Ovary (tissue), 9 donors: Measurements from ENCODE around the gene ZNF213. TPM values are rescaled to one million over a fixed set of nuclear protein-coding genes. Genes with fewer than 3 reads are reported as not detected.
"Not testable (repeated sequence)": the region's sequence is repeated elsewhere in the genome, so short reads cannot be mapped to it uniquely, and the experiment has no call there.

Experiments used
- DNase-seq, 5 donors: peaks; one replicate each; pipeline ENCODE4 v3.0.0-alpha.2; 2019 to 2020
- H3K27ac ChIP-seq, 2 donors: fragments of 200-600 bp; one replicate each; pipeline versions ENCODE4 v1.5.1 to v1.8.0; 2019 to 2022
- H3K27me3 ChIP-seq: fragments of 200-600 bp; one replicate; pipeline ENCODE4 v1.8.0; 2022
- H3K36me3 ChIP-seq: fragments of 200-600 bp; sonication (generic); one replicate; pipeline ENCODE4 v1.5.1; 2019
- H3K4me1 ChIP-seq: one replicate; pipeline ENCODE4 v1.8.1; 2013; ENCODE audit warnings: mild to moderate bottlenecking, moderate library complexity; ENCODE audit not compliant: insufficient read depth
- H3K4me3 ChIP-seq: fragments of 200-600 bp; sonication (generic); one replicate; pipeline ENCODE4 v1.5.1; 2017
- H3K9me3 ChIP-seq, 2 donors: fragments of 200-600 bp in 1 of 2; sonication (generic) in 1 of 2; one replicate each; pipeline versions ENCODE4 v1.5.1 to v1.8.1; 2013 to 2019; ENCODE audit warnings: mild to moderate bottlenecking in 1 of 2, moderate library complexity in 1 of 2
- CTCF ChIP-seq, 3 donors: fragments of 450-650 bp in 2 of 3; fragments of 200-600 bp in 1 of 3; IDR thresholded peaks; one replicate each; pipeline versions ENCODE4 v1.5.1 to v1.8.0; 2016 to 2022; ENCODE audit warnings: antibody characterized with exemption in 3 of 3, mild to moderate bottlenecking in 1 of 3
- EP300 ChIP-seq: sonication (generic); formaldehyde crosslinking; IDR thresholded peaks from one replicate; pipeline ENCODE4 v1.6.1; 2017; ENCODE audit warnings: antibody characterized with exemption
- POLR2A ChIP-seq: fragments of 450-650 bp; IDR thresholded peaks from one replicate; pipeline ENCODE4 v1.6.1; 2017; ENCODE audit warnings: antibody characterized with exemption, mild to moderate bottlenecking, moderate library complexity
- WGBS, 3 donors: extraction: QIAGEN DNeasy Blood & Tissue Kit in 1 of 3; methylation state at CpG; one replicate each; pipeline versions ENCODE4 v1.1.5 to v1.1.7; 2013 to 2017; 5-methylcytosine and 5-hydroxymethylcytosine counted together
- intact Hi-C, 4 donors: fragments of 100-400 bp; cut with DNase I; formaldehyde crosslinking; loops; one replicate each; pipeline versions ENCODE4 v1.11.0 to v1.15.1; 2022 to 2023
- polyA plus RNA-seq, 2 donors: library from polyadenylated mRNA; stranded (reverse); fragments of 200-250 nt in 1 of 2; fragments of 350-450 nt in 1 of 2; fragmentation: Illumina TruSeq in 1 of 2; extraction: RNeasy Lipid Tissue Mini Kit (QIAGEN cat#74804) in 1 of 2; gene quantifications; one replicate each; pipeline ENCODE4 v1.2.3, GENCODE V29; 2013 to 2014
- total RNA-seq, 7 donors: library from RNA; depleted of rRNA in 2 of 7; stranded (reverse); fragments of >200 nt in 2 of 7; fragmentation: NEBNext Ultra II Directional in 3 of 7; extraction: Animal tissue kit (Norgen Biotek cat#: 25700) in 3 of 7; gene quantifications; one replicate each; pipeline versions ENCODE4 v1.1.0 to v1.2.4, GENCODE V29; 2016 to 2023
- donor health status: DM: no; HTN: no; CAD: no; lungs with moderate emphysema.
- donor health status: DM: no; HTN: no; CAD: no.
- donor health status: Bipolar disorder and iron deficiency.
- donor health status: DM: yes; HTN: yes; CAD: no.
- donor health status: DM: no; HTN: no; CAD: no.
- donor health status: DM: yes; HTN: yes; CAD: no.

ZNF213 gene
- total and polyA plus RNA-seq, 9 donors: 0.95 to 18.9 (median 11.4) TPM

GRCh38 chr16:3164121-3164991 is 29.5 kb downstream of the ZNF213 start:
- Histone ChIP-seq H3K9me3 (no peaks in the 10 kb centered on the region), H3K36me3 (no peaks in the 10 kb centered on the region), H3K27ac (no peak overlapping the region), H3K27me3 (no peaks in the 10 kb centered on the region), H3K4me3 (no peak overlapping the region), H3K4me1 (peaks cover 4% of the 10 kb centered on the region)
- DNase-seq: no peak
- intact Hi-C loops: loop anchor here in 2 of 4 donors (5.0 to 10.0 kb wide), 4 partner anchors 110 to 1790 kb away; partner anchors contain the start of genes BICDL2 (in 1 of the 2) and SEC14L5 (in 1 of the 2)
- no peak for TF ChIP-seq POLR2A
- no peak for TF ChIP-seq EP300
- TF ChIP-seq CTCF (IDR thresholded peaks at IDR 0.05): no peak
- 77 to 79% (median 79%) methylated on average over 37 of the region's 37 CpGs for WGBS, 3 donors

GRCh38 chr16:3165111-3165822 is 30.4 kb downstream of the ZNF213 start:
- 84 to 92% (median 85%) methylated on average over 12 of the region's 12 CpGs for WGBS, 3 donors

GRCh38 chr16:3166505-3166886 is 31.7 kb downstream of the ZNF213 start:
- Histone ChIP-seq H3K27me3 (no peaks in the 10 kb centered on the region), H3K4me1 (peaks cover 1% of the 10 kb centered on the region), H3K4me3 (no peak overlapping the region), H3K27ac (no peak overlapping the region), H3K36me3 (no peaks in the 10 kb centered on the region), H3K9me3 (no peaks in the 10 kb centered on the region)
- no peak for DNase-seq
- intact Hi-C loops: loop anchor here (5.0 to 10.0 kb wide), 4 partner anchors 109 to 1788 kb away; partner anchors contain the start of genes BICDL2 (in 1 of the 4) and SEC14L5 (in 1 of the 4)
- TF ChIP-seq POLR2A: no peak
- TF ChIP-seq EP300: no peak
- TF ChIP-seq CTCF (IDR thresholded peaks at IDR 0.05): no peak
- WGBS, 3 donors: 20 to 43% (median 37%) methylated on average over 1 of the region's 1 CpG

More at GRCh38 chr16:3165111-3165822, 30.4 kb downstream of the ZNF213 start:
- DNase-seq: no peak
- H3K9me3 ChIP-seq: no peaks in the 10 kb centered on the region
- H3K36me3 ChIP-seq: no peaks in the 10 kb centered on the region
- no peak overlapping the region for H3K4me3 ChIP-seq
- TF ChIP-seq POLR2A (no peak), CTCF (IDR thresholded peaks at IDR 0.05) (no peak), EP300 (no peak)
- no peak overlapping the region for H3K27ac ChIP-seq
- no peaks in the 10 kb centered on the region for H3K4me1 ChIP-seq
- no peaks in the 10 kb centered on the region for H3K27me3 ChIP-seq
- intact Hi-C loops: loop anchor here (5.0 to 10.0 kb wide), 4 partner anchors 108 to 1790 kb away; partner anchors contain the start of genes BICDL2 (in 1 of the 4) and SEC14L5 (in 1 of the 4)

GRCh38 chr16:3168729-3169128 is 33.9 kb downstream of the ZNF213 start:
- WGBS, 3 donors: 76 to 79% (median 79%) methylated on average over 7 of the region's 7 CpGs

More at GRCh38 chr16:3168729-3169128, 33.9 kb downstream of the ZNF213 start:
- H3K36me3 ChIP-seq, DNase-seq, H3K27ac ChIP-seq, H3K4me3 ChIP-seq, H3K9me3 ChIP-seq, H3K4me1 ChIP-seq: not testable (repeated sequence)
- peaks cover 12% of the 10 kb centered on the region for H3K27me3 ChIP-seq
- intact Hi-C loops: loop anchor here (5.0 to 10.0 kb wide), 4 partner anchors 111 to 1786 kb away; partner anchors contain the start of genes BICDL2 (in 1 of the 4) and SEC14L5 (in 1 of the 4)
